K562 (cell line): ENCODE measurements around the gene BARD1. TPM values are rescaled to one million over a fixed set of nuclear protein-coding genes. Genes with fewer than 3 reads are reported as not detected.

Experiments
- ATAC-seq: fragments of 200-7000 bp; cut with Tn5 transposase; 3 replicates; pipeline ENCODE4 v1.9.1; 2020; ENCODE audit warnings: moderate library complexity
- BruUV-seq: library from RNA; stranded (reverse); fragments of 400-500 nt; replicated peaks from 2 replicates; lab custom pipeline; 2021; lab: Mats Ljungman, UMichigan
- CTCF ChIA-PET: fragments of 300-600 bp; formaldehyde crosslinking; extraction: SDS; loops from one replicate; lab custom pipeline; 2021; ENCODE audit warnings: low intra/inter-chr PET ratio; lab: Yijun Ruan, JAX
- POLR2A ChIA-PET: fragments of 300-600, 350-650 bp; sonication (Branson Sonifier 250); formaldehyde crosslinking; extraction: SDS; loops from one replicate; lab custom pipeline; 2021; ENCODE audit warnings: antibody characterized with exemption, inconsistent platforms; lab: Yijun Ruan, JAX
- DNase-seq, 4 experiments: peaks; one replicate each; pipeline versions ENCODE4 v3.0.0 to v3.0.0-alpha.2; 2011 to 2018; ENCODE audit warnings: low spot score in 3 of 4, mixed read lengths in 3 of 4; ENCODE audit errors: extremely low read depth in 1 of 4
- FAIRE-seq: peaks from 2 replicates; lab custom pipeline; 2011; peaks lifted over from hg19 to GRCh38; lab: Jason Lieb, UNC
- H2AFZ ChIP-seq: 2 replicates; pipeline ENCODE4 v1.6.0; 2011; ENCODE audit warnings: low read depth, low read length, control low read depth, inconsistent platforms
- H3K27ac ChIP-seq: fragments of 200-600 bp; 3 replicates; pipeline ENCODE4 v1.8.0; 2011; ENCODE audit warnings: low read depth, mild to moderate bottlenecking, control low read depth, inconsistent platforms, low read length, moderate library complexity, mixed read lengths; ENCODE audit errors: extremely low read depth
- H3K27me3 ChIP-seq, 2 experiments: fragments of 300-600 bp in 1 of 2; 2 replicates in 1 of 2; 3 replicates in 1 of 2; pipeline versions ENCODE4 v1.6.0 to v1.8.0; 2011; ENCODE audit warnings: inconsistent platforms in 2 of 2, low read length in 2 of 2, mild to moderate bottlenecking in 1 of 2, mixed read lengths in 1 of 2, moderate library complexity in 1 of 2; ENCODE audit not compliant: control insufficient read depth in 2 of 2, insufficient read depth in 2 of 2
- H3K36me3 ChIP-seq: fragments of 300-600 bp; 3 replicates; pipeline ENCODE4 v1.8.0; 2011; ENCODE audit warnings: mild to moderate bottlenecking, low read length, inconsistent platforms; ENCODE audit not compliant: control insufficient read depth, insufficient read depth
- H3K4me1 ChIP-seq, 2 experiments: fragments of 200-600 bp in 1 of 2; replicated peaks in 1 of 2; 2 replicates in 1 of 2; 3 replicates in 1 of 2; pipeline versions ENCODE4 v1.5.1 to v1.8.0; 2011; ENCODE audit warnings: inconsistent platforms in 2 of 2, low read length in 2 of 2, mild to moderate bottlenecking in 1 of 2, mixed read lengths in 1 of 2, moderate library complexity in 1 of 2; ENCODE audit not compliant: control insufficient read depth in 2 of 2, insufficient read depth in 2 of 2
- H3K4me2 ChIP-seq: 2 replicates; pipeline ENCODE4 v1.6.1; 2011; ENCODE audit warnings: low read length, control low read depth, inconsistent platforms, mixed read lengths; ENCODE audit not compliant: insufficient read depth
- H3K4me3 ChIP-seq: fragments of 200-600 bp; sonication (generic), shearing (Covaris generic); 2 replicates; pipeline ENCODE4 v1.5.1; 2016; ENCODE audit warnings: control low read depth, inconsistent platforms
- H3K79me2 ChIP-seq: fragments of 200-600 bp; 3 replicates; pipeline ENCODE4 v1.8.0; 2011; ENCODE audit warnings: low read length, inconsistent platforms; ENCODE audit not compliant: control insufficient read depth, insufficient read depth
- H3K9ac ChIP-seq, 2 experiments: 2 replicates each; pipeline versions ENCODE4 v1.6.0 to v1.6.1; 2011; ENCODE audit warnings: low read depth in 2 of 2, low read length in 2 of 2, control low read depth in 1 of 2, inconsistent platforms in 1 of 2, mild to moderate bottlenecking in 1 of 2, mixed read lengths in 1 of 2; ENCODE audit not compliant: insufficient read depth in 1 of 2
- H3K9me1 ChIP-seq: one replicate; pipeline ENCODE4 v1.6.0; 2011; ENCODE audit warnings: inconsistent platforms, mild to moderate bottlenecking, low read length, moderate library complexity; ENCODE audit not compliant: control insufficient read depth, insufficient read depth
- H3K9me3 ChIP-seq: replicated peaks from 2 replicates; pipeline ENCODE4 v1.5.1; 2011; ENCODE audit warnings: low read depth, low read length, inconsistent platforms; ENCODE audit not compliant: control insufficient read depth, insufficient read depth
- H4K20me1 ChIP-seq: replicated peaks from 2 replicates; pipeline ENCODE4 v1.6.1; 2011; ENCODE audit warnings: low read length, inconsistent platforms, mixed read lengths; ENCODE audit not compliant: control insufficient read depth, insufficient read depth
- HSF4 ChIP-seq: fragments of 250-450 bp; sonication (Bioruptor Pico); IDR thresholded peaks from 2 replicates; pipeline ENCODE4 v2.1.2; 2022; ENCODE audit warnings: mild to moderate bottlenecking, moderate library complexity, borderline replicate concordance
- MCM7 ChIP-seq, 2 experiments: fragments of 450-650 bp; IDR thresholded peaks; 2 replicates each; pipeline ENCODE4 v1.6.1; 2016 to 2018
- NFYB ChIP-seq: IDR thresholded peaks from 2 replicates; pipeline ENCODE4 v1.6.1; 2011; ENCODE audit warnings: mild to moderate bottlenecking, moderate library complexity; ENCODE audit not compliant: insufficient read length; ENCODE audit errors: extremely low read depth
- PHB ChIP-seq: fragments of 250-450 bp; sonication (Bioruptor Pico); IDR thresholded peaks from 2 replicates; pipeline ENCODE4 v1.5.0; 2021
- TRIM24 ChIP-seq, 2 experiments: fragments of 450-650 bp; IDR thresholded peaks; 2 replicates each; pipeline ENCODE4 v1.6.1; 2016
- ZBTB33 ChIP-seq: sonication (generic); formaldehyde crosslinking; IDR thresholded peaks from 2 replicates; pipeline ENCODE4 v1.8.1; 2023; ENCODE audit warnings: mild to moderate bottlenecking, missing genetic modification reagents
- ZNF165 ChIP-seq: fragments of 250-450 bp; sonication (Bioruptor Pico); IDR thresholded peaks from 2 replicates; pipeline ENCODE4 v1.4.0; 2020; ENCODE audit warnings: borderline replicate concordance
- WGBS: fragments of 100-300 bp; shearing (Covaris generic); methylation state at CpG from one replicate; pipeline ENCODE4 v1.1.6; 2016; ENCODE audit warnings: low coverage, mixed read lengths; ENCODE audit not compliant: insufficient coverage; ENCODE audit errors: missing lambda C conversion rate; 5-methylcytosine and 5-hydroxymethylcytosine counted together
- in situ Hi-C: fragments of 300-500 bp; cut with MboI; formaldehyde crosslinking; loops from 4 replicates; pipeline ENCODE4 v1.15.0; 2018; ENCODE audit warnings: inconsistent platforms, mixed read lengths
- intact Hi-C: fragments of 100-400 bp; cut with micrococcal nuclease; formaldehyde crosslinking; loops from 2 replicates; pipeline ENCODE4 v1.14.2; 2022
- polyA plus RNA-seq, 8 experiments: library from polyadenylated mRNA; depleted of rRNA in 4 of 8; stranded (reverse) in 5 of 8; unstranded in 3 of 8; fragments of >200 nt; fragmentation: Nextera tagmentation in 2 of 8; fragmentation: Illumina TruSeq in 1 of 8; extraction: Ambion mirVana in 2 of 8; extraction: Trizol in 1 of 8; gene quantifications; 2 replicates each; pipeline versions ENCODE4 v1.2.1 to v1.2.3, GENCODE V29; 2011 to 2014; ENCODE audit warnings: inconsistent platforms in 1 of 8, missing spikeins in 1 of 8
- total RNA-seq, 7 experiments: library from RNA; depleted of rRNA in 6 of 7; stranded (reverse); fragments of >200 nt in 6 of 7; fragmentation: Illumina TruSeq in 2 of 7; extraction: Trizol in 2 of 7; gene quantifications; 2 replicates each; pipeline versions ENCODE4 v1.2.1 to v1.2.3, GENCODE V29; 2011 to 2021; ENCODE audit warnings: low replicate concordance in 1 of 7

Gene BARD1
- total and polyA plus RNA-seq, 9 of the 15 experiments (the other 6 are each of a cell fraction or from before 2014, with no cell fraction given), result 6.3 to 18.9 (median 11.3) TPM

- intact Hi-C loops, result no loop called here
- ATAC-seq, result no peak
- ChIA-PET CTCF (no interaction called here), POLR2A (no interaction called here)
- in situ Hi-C loops, result no loop called here
- H3K9me3 ChIP-seq, result no peaks in the 10 kb centered on the region
- 86% methylated on average over 1 of the region's 1 CpG for WGBS
- no peak overlapping the region for H3K4me2 ChIP-seq
- no peaks in the 10 kb centered on the region for H3K27me3 ChIP-seq
- no peak overlapping the region for H2AFZ ChIP-seq
- H3K79me2 ChIP-seq, result no peaks in the 10 kb centered on the region
- no peak overlapping the region for H3K9ac ChIP-seq
- DNase-seq, result no peak
- peaks cover 18% of the 10 kb centered on the region; the same call in 1 of the 3 replicates for H3K36me3 ChIP-seq
- no peaks in the 10 kb centered on the region for H4K20me1 ChIP-seq
- no peak overlapping the region for H3K27ac ChIP-seq
- BruUV-seq, result no TSS peak
- TF ChIP-seq TRIM24 (IDR thresholded peaks at IDR 0.05) (no peak), ZNF165 (no peak), NFYB (no peak), PHB (CRISPR knock-in tag) (no peak), MCM7 (IDR thresholded peaks at IDR 0.05) (no peak), HSF4 (CRISPR knock-in tag) (no peak), ZBTB33 (no peak)
- TF ChIP-seq, all 486 proteins: peak for 0
- no peak for FAIRE-seq
- no peaks in the 10 kb centered on the region for H3K4me1 ChIP-seq
- no peak overlapping the region for H3K4me3 ChIP-seq
- H3K9me1 ChIP-seq, result no peaks in the 10 kb centered on the region
Measured at GRCh38 chr2:214724741-214725140, 84.7 kb downstream of the BARD1 start.
